ENCODE data around the gene IDI1. TPM values are rescaled to one million over a fixed set of nuclear protein-coding genes. Genes with fewer than 3 reads are reported as not detected.

The IDI1 gene
- total and polyA plus RNA-seq, 4 donors: 78.8 to 264 (median 109) TPM

DNA sequence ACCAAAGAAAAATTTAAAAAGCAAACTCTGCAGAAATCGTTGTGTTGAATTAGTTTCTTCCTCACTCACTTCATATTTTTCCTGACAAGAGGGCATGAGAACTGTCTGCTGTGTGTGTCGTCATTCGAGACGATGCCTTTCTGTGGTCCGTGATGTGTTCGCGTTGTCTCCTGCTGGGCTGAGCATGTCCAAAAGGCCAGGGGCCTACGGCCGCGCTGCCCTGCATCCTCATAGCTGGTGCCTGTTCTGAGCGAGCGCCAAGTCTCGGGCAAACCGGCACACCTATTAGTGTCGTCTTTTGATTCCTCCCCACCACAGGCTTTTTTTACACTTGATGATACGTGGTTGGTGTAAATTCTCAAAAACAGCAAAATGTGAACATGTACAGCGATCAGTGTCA lies 34.7 kb upstream of the IDI1 start:
- WGBS: 93% methylated on average over 17 of the region's 17 CpGs
- no peaks in the 10 kb centered on the region for H3K9me3 ChIP-seq (ENCODE audit: control insufficient read depth in 4 of 4, low read length in 3 of 4)
- DNase-seq (ENCODE audit: low spot score): no peak
- no peak for TF ChIP-seq SP1 (IDR thresholded peaks at IDR 0.05)
- TF ChIP-seq FOXA1 (IDR thresholded peaks at IDR 0.05): no peak
- TF ChIP-seq RAD21 (IDR thresholded peaks at IDR 0.05): no peak
- peaks cover 13 to 74% (median 61%) of the 10 kb centered on the region in 4 donors for H3K36me3 ChIP-seq (ENCODE audit: control insufficient read depth in 4 of 4, insufficient read depth in 3 of 4, low read depth in 1 of 4, low read length in 3 of 4)
- no peak overlapping the region for H3K27ac ChIP-seq (ENCODE audit: low read depth in 1 of 2, low read length in 2 of 2)
- H3K9ac ChIP-seq (ENCODE audit: low read depth in 1 of 2, low read length in 2 of 2): no peak overlapping the region
- no peaks in the 10 kb centered on the region for H3K4me1 ChIP-seq (ENCODE audit: control insufficient read depth in 4 of 4, insufficient read depth in 4 of 4, low read length in 3 of 4)
- no peaks in the 10 kb centered on the region for H3K27me3 ChIP-seq (ENCODE audit: control insufficient read depth in 4 of 4, insufficient read depth in 4 of 4, low read length in 3 of 4)
- H3K4me3 ChIP-seq (ENCODE audit: low read depth in 1 of 3, low read length in 3 of 3): no peak overlapping the region

DNA sequence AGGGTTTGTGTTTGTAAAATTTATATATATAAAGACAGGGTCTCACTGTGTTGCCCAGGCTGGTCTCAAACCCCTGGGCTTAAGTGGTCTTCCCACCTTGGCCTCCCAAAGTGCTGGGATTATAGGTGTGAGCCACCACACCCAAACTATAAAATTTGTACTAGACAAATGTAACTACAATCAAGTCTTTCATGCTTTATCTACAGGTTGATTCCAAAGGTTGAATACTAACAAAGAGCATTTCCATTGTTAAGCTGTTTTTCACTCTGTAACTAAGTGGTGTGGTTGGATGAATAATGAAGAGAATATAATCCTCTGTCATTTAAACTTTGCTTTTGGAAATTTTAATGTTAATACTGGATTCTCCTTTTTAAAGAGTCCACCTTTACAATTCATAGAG lies 29.7 kb upstream of the IDI1 start:
- no peaks in the 10 kb centered on the region for H3K4me1 ChIP-seq (ENCODE audit: control insufficient read depth in 4 of 4, insufficient read depth in 4 of 4, low read length in 3 of 4)
- H3K36me3 ChIP-seq (ENCODE audit: control insufficient read depth in 4 of 4, insufficient read depth in 3 of 4, low read depth in 1 of 4, low read length in 3 of 4): peaks cover 3 to 34% (median 27%) of the 10 kb centered on the region in 4 donors
- no peak overlapping the region for H3K9ac ChIP-seq (ENCODE audit: low read depth in 1 of 2, low read length in 2 of 2)
- no peak overlapping the region for H3K4me3 ChIP-seq (ENCODE audit: low read depth in 1 of 3, low read length in 3 of 3)
- TF ChIP-seq FOXA2 (IDR thresholded peaks at IDR 0.05): no peak
- no peak overlapping the region for H3K27ac ChIP-seq (ENCODE audit: low read depth in 1 of 2, low read length in 2 of 2)
- DNase-seq (ENCODE audit: low spot score): no peak
- no peaks in the 10 kb centered on the region for H3K27me3 ChIP-seq (ENCODE audit: control insufficient read depth in 4 of 4, insufficient read depth in 4 of 4, low read length in 3 of 4)
- no peaks in the 10 kb centered on the region for H3K9me3 ChIP-seq (ENCODE audit: control insufficient read depth in 4 of 4, low read length in 3 of 4)

DNA sequence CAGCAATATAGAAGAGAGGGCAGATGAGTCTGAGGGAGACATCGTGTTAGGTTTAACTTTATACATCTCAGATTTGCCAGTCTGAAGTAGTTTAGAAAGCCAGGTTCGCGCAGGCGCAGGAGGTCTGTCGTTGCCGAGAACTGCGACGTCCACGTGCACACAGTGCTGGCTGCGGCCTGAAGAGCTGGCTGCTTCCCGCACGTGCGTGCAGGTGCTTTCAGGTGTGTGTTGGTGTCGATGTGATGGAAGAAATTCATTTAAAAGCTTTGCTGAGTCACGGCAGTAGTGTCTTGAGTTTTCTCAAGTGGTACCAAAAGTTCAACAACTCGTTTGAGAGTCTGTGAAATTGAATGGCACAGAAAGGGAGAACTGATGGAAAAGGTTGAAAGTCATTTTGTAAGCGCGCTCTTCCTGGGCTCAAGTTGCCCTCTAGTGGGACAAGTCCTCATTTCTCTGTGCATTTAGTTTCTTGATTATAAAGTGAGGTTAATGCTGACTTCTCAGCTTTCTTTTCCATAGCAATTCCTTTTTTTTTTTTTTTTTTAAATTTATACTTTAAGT lies 25.9 kb upstream of the IDI1 start:
- TF ChIP-seq, protein P1, sequence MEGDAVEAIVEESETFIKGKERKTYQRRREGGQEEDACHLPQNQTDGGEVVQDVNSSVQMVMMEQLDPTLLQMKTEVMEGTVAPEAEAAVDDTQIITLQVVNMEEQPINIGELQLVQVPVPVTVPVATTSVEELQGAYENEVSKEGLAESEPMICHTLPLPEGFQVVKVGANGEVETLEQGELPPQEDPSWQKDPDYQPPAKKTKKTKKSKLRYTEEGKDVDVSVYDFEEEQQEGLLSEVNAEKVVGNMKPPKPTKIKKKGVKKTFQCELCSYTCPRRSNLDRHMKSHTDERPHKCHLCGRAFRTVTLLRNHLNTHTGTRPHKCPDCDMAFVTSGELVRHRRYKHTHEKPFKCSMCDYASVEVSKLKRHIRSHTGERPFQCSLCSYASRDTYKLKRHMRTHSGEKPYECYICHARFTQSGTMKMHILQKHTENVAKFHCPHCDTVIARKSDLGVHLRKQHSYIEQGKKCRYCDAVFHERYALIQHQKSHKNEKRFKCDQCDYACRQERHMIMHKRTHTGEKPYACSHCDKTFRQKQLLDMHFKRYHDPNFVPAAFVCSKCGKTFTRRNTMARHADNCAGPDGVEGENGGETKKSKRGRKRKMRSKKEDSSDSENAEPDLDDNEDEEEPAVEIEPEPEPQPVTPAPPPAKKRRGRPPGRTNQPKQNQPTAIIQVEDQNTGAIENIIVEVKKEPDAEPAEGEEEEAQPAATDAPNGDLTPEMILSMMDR (IDR thresholded peaks at IDR 0.05; ENCODE audit: low read depth, low read length, missing input control): peak; percentile 24
- peak; percentile 69 to 74 for TF ChIP-seq RAD21 (IDR thresholded peaks at IDR 0.05)
- no peak for TF ChIP-seq FOXA1 (IDR thresholded peaks at IDR 0.05)
- H3K4me3 ChIP-seq (ENCODE audit: low read depth in 1 of 3, low read length in 3 of 3): no peak overlapping the region
- H3K27me3 ChIP-seq (ENCODE audit: control insufficient read depth in 4 of 4, insufficient read depth in 4 of 4, low read length in 3 of 4): no peaks in the 10 kb centered on the region
- no peak for DNase-seq (ENCODE audit: low spot score)
- peaks cover 0 to 19% (median 14%) of the 10 kb centered on the region in 4 donors for H3K36me3 ChIP-seq (ENCODE audit: control insufficient read depth in 4 of 4, insufficient read depth in 3 of 4, low read depth in 1 of 4, low read length in 3 of 4)
- H3K9me3 ChIP-seq (ENCODE audit: control insufficient read depth in 4 of 4, low read length in 3 of 4): no peaks in the 10 kb centered on the region
- H3K4me1 ChIP-seq (ENCODE audit: control insufficient read depth in 4 of 4, insufficient read depth in 4 of 4, low read length in 3 of 4): no peaks in the 10 kb centered on the region
- 89% methylated on average over 18 of the region's 18 CpGs for WGBS
- H3K27ac ChIP-seq (ENCODE audit: low read depth in 1 of 2, low read length in 2 of 2): no peak overlapping the region
- no peak overlapping the region for H3K9ac ChIP-seq (ENCODE audit: low read depth in 1 of 2, low read length in 2 of 2)

DNA sequence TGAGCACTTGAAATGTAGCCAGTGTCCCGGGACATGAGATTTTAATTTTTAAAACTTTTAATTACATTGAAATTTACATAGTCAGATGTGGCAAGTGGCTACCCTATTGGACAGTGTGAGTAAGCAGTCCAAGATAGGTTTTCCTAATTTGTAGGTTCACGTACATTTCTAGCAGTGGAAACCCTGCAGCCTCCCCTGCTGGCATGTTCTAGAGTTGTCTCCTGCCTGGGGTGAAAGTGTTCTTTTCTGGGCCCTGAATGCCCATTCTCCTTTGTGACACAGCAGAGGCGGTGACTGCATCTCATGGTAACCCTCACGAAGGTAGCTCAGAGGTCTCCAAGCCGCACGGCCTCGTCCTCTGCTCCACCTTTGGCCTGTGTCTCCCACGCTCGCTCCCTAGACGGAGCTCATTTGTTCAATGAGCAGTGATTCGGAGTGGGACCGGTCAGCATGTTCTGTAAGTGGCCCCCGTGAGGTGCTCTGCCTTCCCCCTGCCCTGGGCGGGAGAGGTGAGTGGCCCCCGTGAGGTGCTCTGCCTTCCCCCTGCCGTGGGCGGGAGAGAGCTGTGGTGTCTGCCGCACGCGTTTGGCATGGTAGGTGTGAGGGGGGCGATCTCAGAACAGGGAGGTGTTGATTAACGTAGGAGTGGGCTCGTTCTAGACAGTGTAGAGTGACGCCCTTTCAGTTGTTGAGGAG lies 25.3 kb upstream of the IDI1 start:
- H3K9me3 ChIP-seq (ENCODE audit: control insufficient read depth in 4 of 4, low read length in 3 of 4): no peaks in the 10 kb centered on the region
- H3K9ac ChIP-seq (ENCODE audit: low read depth in 1 of 2, low read length in 2 of 2): no peak overlapping the region
- 94% methylated on average over 24 of the region's 24 CpGs for WGBS
- H3K4me1 ChIP-seq (ENCODE audit: control insufficient read depth in 4 of 4, insufficient read depth in 4 of 4, low read length in 3 of 4): peaks cover 0 to 5% (median 2%) of the 10 kb centered on the region in 4 donors
- H3K4me3 ChIP-seq (ENCODE audit: low read depth in 1 of 3, low read length in 3 of 3): no peak overlapping the region
- no peaks in the 10 kb centered on the region for H3K27me3 ChIP-seq (ENCODE audit: control insufficient read depth in 4 of 4, insufficient read depth in 4 of 4, low read length in 3 of 4)
- DNase-seq (ENCODE audit: low spot score): no peak
- TF ChIP-seq FOXA2 (IDR thresholded peaks at IDR 0.05) (no peak), YY1 (IDR thresholded peaks at IDR 0.05) (no peak), RAD21 (IDR thresholded peaks at IDR 0.05) (peak; percentile 5 to 18)
- H3K36me3 ChIP-seq (ENCODE audit: control insufficient read depth in 4 of 4, insufficient read depth in 3 of 4, low read depth in 1 of 4, low read length in 3 of 4): peaks cover 0 to 15% (median 12%) of the 10 kb centered on the region in 4 donors
- H3K27ac ChIP-seq (ENCODE audit: low read depth in 1 of 2, low read length in 2 of 2): no peak overlapping the region
